GM21367 (cell line): ENCODE results near the gene LCOR.

Experiments used
- ATAC-seq: cut with Tn5 transposase; IDR thresholded peaks from one replicate; pipeline ENCODE4 v1.9.1; 2021; ENCODE audit not compliant: unreplicated experiment

Gene LCOR

DNA sequence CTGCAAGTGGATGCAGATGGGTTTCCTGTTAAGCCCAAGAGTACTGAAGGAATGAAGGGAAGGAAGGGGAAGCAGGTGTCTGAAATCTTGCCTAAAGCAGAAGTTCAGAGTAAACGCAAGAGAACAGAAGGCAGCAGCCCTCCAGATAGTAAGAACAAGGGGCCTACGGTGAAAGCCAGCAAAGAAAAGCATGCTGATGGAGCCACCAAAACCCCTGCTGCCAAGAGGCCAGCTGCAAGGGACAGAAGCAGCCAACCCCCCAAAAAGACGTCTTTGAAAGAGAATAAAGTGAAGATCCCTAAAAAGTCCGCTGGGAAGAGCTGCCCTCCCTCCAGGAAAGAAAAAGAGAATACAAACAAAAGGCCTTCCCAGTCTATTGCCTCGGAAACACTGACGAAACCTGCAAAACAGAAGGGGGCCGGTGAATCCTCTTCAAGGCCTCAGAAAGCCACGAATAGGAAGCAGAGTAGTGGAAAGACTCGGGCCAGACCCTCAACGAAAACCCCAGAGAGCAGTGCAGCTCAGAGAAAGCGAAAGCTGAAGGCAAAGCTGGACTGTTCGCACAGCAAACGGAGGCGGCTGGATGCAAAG, 152.5 kb downstream of the LCOR start:
- no peak for ATAC-seq

- no peak for ATAC-seq
These were observed 154.2 kb downstream of the LCOR start for GRCh38 chr10:96986200-96986856.

DNA sequence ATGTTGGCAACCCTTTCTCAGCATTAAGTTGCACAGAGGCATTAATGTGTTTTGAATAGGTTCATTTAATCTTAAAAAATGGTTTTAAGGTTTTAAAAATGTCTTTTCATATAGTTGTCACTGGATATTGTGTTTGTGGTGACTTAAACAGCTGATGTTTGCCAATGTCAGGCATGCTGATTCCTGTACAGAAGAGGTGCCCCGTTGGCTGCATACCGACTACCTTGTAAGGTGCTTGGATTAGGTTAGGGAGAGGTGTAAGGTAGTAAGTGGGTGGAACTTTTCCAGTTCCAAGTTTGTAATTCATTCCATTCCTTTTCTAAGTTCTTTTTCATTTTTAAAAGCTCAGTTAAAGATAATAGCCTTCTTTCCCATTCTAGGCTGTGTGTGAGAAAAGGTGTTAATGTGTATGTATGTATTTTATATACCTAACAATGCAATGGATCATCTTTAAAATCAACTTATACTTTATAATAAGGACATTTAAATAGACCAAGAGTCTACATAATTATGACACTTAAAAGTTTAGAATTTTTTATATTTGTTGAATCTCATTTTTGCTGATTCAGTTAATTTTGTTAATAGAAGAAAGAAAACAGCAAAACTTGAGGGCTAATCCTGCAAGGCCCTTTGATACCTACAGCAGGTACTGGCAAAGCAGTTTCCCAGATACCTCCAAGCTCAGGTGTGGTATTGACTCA, 155.2 kb downstream of the LCOR start:
- no peak for ATAC-seq

GRCh38 chr10:96987842-96988175, 155.7 kb downstream of the LCOR start:
- no peak for ATAC-seq

DNA sequence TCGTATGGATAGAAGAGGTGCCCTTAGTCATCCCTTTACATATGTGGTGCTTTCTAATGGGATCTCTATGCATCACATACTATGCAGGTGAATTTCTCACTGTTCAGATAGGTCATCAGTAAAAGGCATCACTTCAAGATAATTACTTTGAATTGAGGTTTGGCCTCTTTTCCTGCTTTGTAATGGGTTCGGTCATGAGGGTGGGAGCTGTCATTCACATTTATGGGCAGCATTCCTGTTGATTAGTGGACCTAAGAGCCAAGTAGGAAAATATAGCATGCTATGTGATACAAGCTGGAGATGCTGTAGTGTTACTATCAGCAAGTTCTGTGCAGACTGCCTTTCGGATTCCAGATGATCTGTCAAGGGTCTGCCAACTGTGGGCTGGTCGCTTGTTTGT, 156.3 kb downstream of the LCOR start:
- no peak for ATAC-seq

DNA sequence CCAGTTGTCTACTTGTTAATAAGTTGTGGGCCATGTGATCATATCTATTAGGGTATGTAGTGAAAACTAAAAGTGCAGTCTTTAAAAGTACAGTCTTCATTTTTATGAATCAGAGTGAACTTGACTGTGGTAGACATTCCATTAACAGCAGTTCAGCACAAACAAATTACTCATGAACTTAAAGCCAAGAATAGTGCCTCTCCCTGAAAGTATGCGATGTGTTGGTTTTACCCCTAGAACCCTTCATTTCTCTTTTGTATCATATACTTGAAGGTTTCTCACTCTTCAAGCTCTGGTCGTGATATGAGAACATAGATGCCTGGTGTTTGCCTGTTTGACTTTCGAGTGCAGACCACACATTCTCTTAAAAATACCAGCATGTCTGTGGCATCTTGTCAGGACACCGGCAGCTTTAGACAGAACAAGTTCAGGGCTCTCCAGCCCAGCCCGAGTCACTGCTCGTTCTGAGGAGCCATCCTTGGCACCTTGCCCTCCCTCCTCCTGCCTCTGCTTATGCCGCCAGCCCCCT, 159.3 kb downstream of the LCOR start:
- no peak for ATAC-seq

- ATAC-seq = no peak
These were observed 160.6 kb downstream of the LCOR start for GRCh38 chr10:96992721-96993120.

DNA sequence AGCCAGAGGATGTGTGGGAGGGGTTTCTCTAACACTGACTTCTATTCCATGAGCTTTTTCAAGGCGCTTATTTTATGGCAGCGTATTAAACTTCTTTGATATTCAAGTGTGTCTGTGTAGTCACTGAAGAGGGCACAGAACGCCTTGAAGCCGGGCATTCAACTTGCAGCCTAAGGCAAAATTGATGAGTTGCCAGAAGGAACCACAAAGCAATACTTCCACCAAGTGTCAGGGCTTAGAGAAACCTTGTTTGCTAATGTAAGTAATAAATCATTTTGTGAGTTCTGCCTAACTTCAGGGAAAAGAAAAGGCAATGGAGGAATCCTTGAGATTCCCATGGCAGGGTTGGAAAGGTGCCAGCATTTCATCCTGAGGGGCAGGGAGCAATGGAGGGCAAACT, 163.8 kb downstream of the LCOR start:
- ATAC-seq = no peak

DNA sequence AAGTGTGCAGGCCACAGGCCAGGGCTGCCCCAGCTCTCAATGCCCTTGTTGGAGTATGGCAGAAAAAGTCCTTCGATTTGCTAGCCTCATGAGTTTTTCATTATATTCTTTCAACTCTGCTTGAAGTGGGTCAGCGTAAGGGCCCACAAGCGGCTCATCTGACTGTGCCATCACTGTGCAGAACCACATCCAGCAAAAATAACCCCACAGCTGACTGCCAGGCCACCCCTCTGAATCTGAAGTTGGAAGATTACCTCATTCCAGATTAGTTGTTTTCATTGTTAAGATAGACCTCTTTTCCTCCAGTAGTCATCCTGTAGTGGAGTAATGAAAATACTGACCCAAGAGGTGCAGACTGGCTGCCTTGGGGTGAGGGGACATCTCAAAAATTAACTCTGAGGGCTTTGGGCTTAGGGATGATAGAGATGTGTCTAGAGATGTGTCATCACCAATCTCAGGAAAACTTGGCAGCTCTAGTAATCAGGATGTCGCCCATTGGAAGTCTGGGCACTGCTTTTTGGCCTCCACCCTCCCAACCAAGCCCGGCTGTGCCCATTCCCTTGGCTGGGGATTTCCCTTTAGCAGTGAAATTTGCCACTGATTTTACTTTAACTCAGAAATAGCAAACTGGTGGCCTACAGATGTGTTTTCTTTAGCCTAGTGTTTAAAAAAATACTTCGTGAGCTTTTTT, 164.3 kb downstream of the LCOR start:
- ATAC-seq = no peak

DNA sequence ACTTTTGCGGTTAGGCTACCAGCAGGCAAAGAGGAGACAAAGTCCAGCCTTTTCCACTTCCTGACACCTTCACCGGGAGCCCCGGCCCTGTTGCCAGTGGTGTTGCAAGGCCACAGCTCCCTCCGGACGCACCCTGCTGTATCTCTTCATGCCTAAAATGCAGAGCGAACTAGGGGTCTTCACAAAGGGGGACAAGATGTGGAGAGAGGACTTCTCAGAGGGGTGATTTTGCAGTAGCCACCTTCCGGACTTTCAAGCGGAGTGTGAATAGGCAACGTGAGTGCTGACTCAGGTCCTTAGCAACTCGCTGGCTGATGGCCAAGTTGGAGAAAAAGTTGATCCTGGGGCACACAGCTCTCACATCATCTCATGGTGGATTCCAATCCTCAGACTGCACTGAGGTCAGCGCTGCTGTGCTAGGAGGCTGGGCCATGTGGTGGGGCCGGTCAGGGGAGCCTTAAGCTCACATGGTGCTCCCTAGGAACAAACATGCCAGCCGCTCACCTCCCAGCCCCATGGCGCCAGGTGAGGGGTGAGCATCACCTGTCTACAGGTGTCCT, 166.3 kb downstream of the LCOR start:
- no peak for ATAC-seq

GRCh38 chr10:96999337-96999736, 167.2 kb downstream of the LCOR start:
- no peak for ATAC-seq

- no peak for ATAC-seq
These were observed 167.9 kb downstream of the LCOR start for GRCh38 chr10:96999987-97000386.

GRCh38 chr10:97000487-97001182, 168.5 kb downstream of the LCOR start:
- no peak for ATAC-seq

- no peak for ATAC-seq
These were observed 169.3 kb downstream of the LCOR start for GRCh38 chr10:97001183-97001991.

- no peak for ATAC-seq
These were observed 170.6 kb downstream of the LCOR start for GRCh38 chr10:97002670-97003069.

GRCh38 chr10:97003151-97003803, 171.2 kb downstream of the LCOR start:
- ATAC-seq = no peak

DNA sequence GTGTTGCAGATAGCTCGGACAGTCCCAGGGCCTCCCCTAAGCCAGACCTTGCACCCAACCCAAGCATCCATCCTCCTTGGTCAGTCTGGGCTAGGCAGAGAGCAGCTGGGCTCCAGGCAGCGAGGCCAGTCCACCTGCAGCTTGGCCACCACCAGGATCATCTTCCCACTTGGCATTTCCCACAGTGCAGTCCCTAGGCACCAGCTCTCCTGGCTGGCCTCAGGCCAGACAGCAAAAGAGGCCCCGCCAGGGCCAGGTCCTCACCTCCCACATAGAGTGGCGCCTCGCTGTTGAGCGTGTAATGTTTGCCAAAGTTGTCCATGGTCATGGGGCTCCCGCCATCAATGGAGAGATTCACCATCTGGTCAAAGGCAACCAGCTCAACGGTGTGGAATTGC, 171.7 kb downstream of the LCOR start:
- no peak for ATAC-seq

DNA sequence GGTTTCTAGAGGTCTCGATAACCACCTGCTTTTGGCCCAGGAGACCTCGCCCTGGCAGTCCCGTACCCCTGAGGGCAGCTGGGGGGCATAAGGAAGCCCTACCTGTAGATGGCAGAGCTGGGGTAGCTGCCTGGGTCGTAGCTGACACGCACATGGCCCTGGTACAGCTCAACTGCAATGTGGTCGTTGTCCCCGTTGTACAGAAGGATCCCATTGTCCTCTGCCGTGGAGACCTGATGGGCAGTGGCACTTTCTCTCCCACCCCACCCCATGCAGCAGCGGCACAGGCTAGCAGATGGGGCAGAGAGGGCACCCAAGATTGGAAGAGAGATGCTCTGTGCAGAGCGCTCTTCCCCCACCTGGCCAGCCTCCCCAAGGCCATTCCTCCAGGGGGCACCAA, 172.5 kb downstream of the LCOR start:
- ATAC-seq = no peak

GRCh38 chr10:97005349-97005748, 173.3 kb downstream of the LCOR start:
- no peak for ATAC-seq

GRCh38 chr10:97006364-97006763, 174.3 kb downstream of the LCOR start:
- no peak for ATAC-seq
